Esophagus squamous epithelium (tissue), 5 donors: ENCODE measurements around the gene CHCHD3. TPM values are rescaled to one million over a fixed set of nuclear protein-coding genes. Genes with fewer than 3 reads are reported as not detected.

Experiments used
- DNase-seq: peaks from one replicate; lab custom pipeline; 2025; lab: John Stamatoyannopoulos, UW
- H3K27ac ChIP-seq, 4 donors: fragments of 200-600 bp; sonication (generic); one replicate each; pipeline ENCODE4 v1.5.1; 2016 to 2019; ENCODE audit warnings: mild to moderate bottlenecking in 1 of 4
- H3K27me3 ChIP-seq, 4 donors: fragments of 200-600 bp; sonication (generic); 1 replicate in 3 of 4; 2 replicates in 1 of 4; pipeline versions ENCODE4 v1.5.1 to v1.6.0; 2017 to 2021; ENCODE audit warnings: antibody characterized with exemption in 1 of 4
- H3K36me3 ChIP-seq, 3 donors: fragments of 200-600 bp; sonication (generic); one replicate each; pipeline ENCODE4 v1.5.1; 2016 to 2019
- H3K4me1 ChIP-seq, 3 donors: fragments of 200-600 bp; sonication (generic); one replicate each; pipeline ENCODE4 v1.5.1; 2017 to 2019
- H3K4me3 ChIP-seq, 4 donors: fragments of 200-600 bp; sonication (generic); 1 replicate in 3 of 4; 2 replicates in 1 of 4; pipeline ENCODE4 v1.5.1; 2016 to 2019; ENCODE audit warnings: mild to moderate bottlenecking in 2 of 4, moderate library complexity in 1 of 4
- H3K9me3 ChIP-seq, 3 donors: fragments of 200-600 bp; sonication (generic); one replicate each; pipeline ENCODE4 v1.5.1; 2016 to 2019
- CTCF ChIP-seq, 6 experiments: fragments of 450-650 bp in 4 of 6; fragments of 200-600 bp in 2 of 6; sonication (generic) in 2 of 6; IDR thresholded peaks; one replicate each; pipeline ENCODE4 v1.5.1; 2016 to 2019; ENCODE audit warnings: antibody characterized with exemption in 6 of 6, mild to moderate bottlenecking in 4 of 6, moderate library complexity in 4 of 6
- POLR2A ChIP-seq, 4 donors: fragments of 450-650 bp; IDR thresholded peaks; one replicate each; pipeline ENCODE4 v1.6.1; 2017; ENCODE audit warnings: antibody characterized with exemption in 4 of 4, mild to moderate bottlenecking in 4 of 4, moderate library complexity in 3 of 4
- WGBS, 2 donors: methylation state at CpG; one replicate each; pipeline ENCODE4 v1.1.5; 2018; 5-methylcytosine and 5-hydroxymethylcytosine counted together
- intact Hi-C: fragments of 100-400 bp; cut with DNase I; formaldehyde crosslinking; loops from one replicate; pipeline ENCODE4 v1.15.0; 2022
- total RNA-seq, 4 donors: library from RNA; depleted of rRNA; stranded (reverse); fragments of >200 nt; gene quantifications; one replicate each; pipeline ENCODE4 v1.1.0, GENCODE V29; 2016
- donor health status: DM: yes; HTN: yes; CAD: no.

The CHCHD3 gene
- total RNA-seq, 4 donors from 2014 or later, result 36.8 to 55.0 (median 40.9) TPM

GRCh38 chr7:132810561-132810960 lies 271.3 kb downstream of the CHCHD3 start:
- 97 to 98% methylated on average over 2 of the region's 2 CpGs for WGBS, 2 donors
- DNase-seq, result no peak
- no peaks in the 10 kb centered on the region for H3K9me3 ChIP-seq

GRCh38 chr7:132806834-132807233 lies 275.1 kb downstream of the CHCHD3 start:
- no peak for DNase-seq

More at GRCh38 chr7:132810561-132810960, 271.3 kb downstream of the CHCHD3 start:
- no peak overlapping the region for H3K4me3 ChIP-seq
- peaks cover 0 to under 1% (median 0%) of the 10 kb centered on the region in 3 donors for H3K4me1 ChIP-seq
- H3K36me3 ChIP-seq, result peaks cover 0 to 12% (median 0%) of the 10 kb centered on the region in 3 donors
- H3K27ac ChIP-seq, result no peak overlapping the region
- intact Hi-C loops, result no loop called here
- TF ChIP-seq POLR2A (IDR thresholded peaks at IDR 0.05) (no peak), CTCF (IDR thresholded peaks at IDR 0.05) (no peak)
- H3K27me3 ChIP-seq, result no peaks in the 10 kb centered on the region

GRCh38 chr7:132805766-132806165 lies 276.1 kb downstream of the CHCHD3 start:
- no peaks in the 10 kb centered on the region for H3K9me3 ChIP-seq
- no peaks in the 10 kb centered on the region for H3K36me3 ChIP-seq
- H3K27me3 ChIP-seq, result no peaks in the 10 kb centered on the region
- no peak overlapping the region for H3K27ac ChIP-seq
- no peak for DNase-seq
- TF ChIP-seq POLR2A (IDR thresholded peaks at IDR 0.05), result no peak
- TF ChIP-seq CTCF (IDR thresholded peaks at IDR 0.05), result no peak
- peaks cover 0 to 2% (median 0%) of the 10 kb centered on the region in 3 donors for H3K4me1 ChIP-seq
- H3K4me3 ChIP-seq, result no peak overlapping the region
- 79% methylated on average over 5 of the region's 5 CpGs for WGBS, 2 donors
- intact Hi-C loops, result no loop called here

More at GRCh38 chr7:132806834-132807233, 275.1 kb downstream of the CHCHD3 start:
- Histone ChIP-seq H3K4me3 (no peak overlapping the region), H3K9me3 (no peaks in the 10 kb centered on the region), H3K27ac (no peak overlapping the region), H3K36me3 (no peaks in the 10 kb centered on the region), H3K4me1 (no peaks in the 10 kb centered on the region), H3K27me3 (no peaks in the 10 kb centered on the region)
- intact Hi-C loops, result no loop called here
- whole genome bisulfite sequencing, 2 donors, result 88 to 91% methylated on average over 4 of the region's 4 CpGs
- TF ChIP-seq POLR2A (IDR thresholded peaks at IDR 0.05), result no peak

GRCh38 chr7:132804849-132805485 lies 276.9 kb downstream of the CHCHD3 start:
- H3K27ac ChIP-seq, result no peak overlapping the region
- 84% methylated on average over 7 of the region's 7 CpGs for WGBS, 2 donors
- H3K4me3 ChIP-seq, result no peak overlapping the region
- intact Hi-C loops, result no loop called here
- H3K27me3 ChIP-seq, result no peaks in the 10 kb centered on the region
- no peaks in the 10 kb centered on the region for H3K9me3 ChIP-seq
- DNase-seq, result no peak
- no peaks in the 10 kb centered on the region for H3K36me3 ChIP-seq
- TF ChIP-seq CTCF (IDR thresholded peaks at IDR 0.05), result no peak
- no peak for TF ChIP-seq POLR2A (IDR thresholded peaks at IDR 0.05)
- peaks cover 0 to 3% (median 0%) of the 10 kb centered on the region in 3 donors for H3K4me1 ChIP-seq

- H3K36me3 ChIP-seq, result peaks cover 0 to 8% (median 0%) of the 10 kb centered on the region in 3 donors
- no peak overlapping the region for H3K27ac ChIP-seq
- intact Hi-C loops, result no loop called here
- no peaks in the 10 kb centered on the region for H3K27me3 ChIP-seq
- DNase-seq, result no peak
- H3K9me3 ChIP-seq, result no peaks in the 10 kb centered on the region
- TF ChIP-seq POLR2A (IDR thresholded peaks at IDR 0.05) (no peak), CTCF (IDR thresholded peaks at IDR 0.05) (no peak)
- 53 to 89% methylated on average over 1 of the region's 1 CpG for WGBS, 2 donors
- peaks cover 0 to 3% (median 0%) of the 10 kb centered on the region in 3 donors for H3K4me1 ChIP-seq
- H3K4me3 ChIP-seq, result no peak overlapping the region
Observed at GRCh38 chr7:132800522-132800921, 281.4 kb downstream of the CHCHD3 start.
